Transverse colon (tissue), 4 donors: ENCODE results near the gene MTHFD1L. TPM values are rescaled to one million over a fixed set of nuclear protein-coding genes. Genes with fewer than 3 reads are reported as not detected.

Source experiments
- DNase-seq: peaks from one replicate; pipeline ENCODE4 v3.0.0-alpha.2; 2019
- H3K27ac ChIP-seq, 4 donors: fragments of 200-600 bp; sonication (generic); 2 replicates each; pipeline ENCODE4 v1.5.1; 2016 to 2018; ENCODE audit warnings: inconsistent platforms in 4 of 4
- H3K27me3 ChIP-seq: fragments of 200-600 bp; sonication (generic); 2 replicates; pipeline ENCODE4 v1.5.1; 2017; ENCODE audit warnings: inconsistent platforms
- H3K36me3 ChIP-seq, 4 donors: fragments of 200-600 bp; sonication (generic); 2 replicates each; pipeline ENCODE4 v1.5.1; 2017 to 2019; ENCODE audit warnings: inconsistent platforms in 4 of 4
- H3K4me1 ChIP-seq, 4 donors: fragments of 200-600 bp; sonication (generic); 2 replicates each; pipeline ENCODE4 v1.5.1; 2017 to 2020; ENCODE audit warnings: inconsistent platforms in 4 of 4
- H3K4me3 ChIP-seq, 4 donors: fragments of 200-600 bp; sonication (generic); 1 replicate in 1 of 4; 2 replicates in 3 of 4; pipeline versions ENCODE4 v1.5.1 to v1.6.1; 2017 to 2019; ENCODE audit warnings: inconsistent platforms in 4 of 4
- H3K9me3 ChIP-seq, 2 donors: fragments of 200-600 bp; sonication (generic); 2 replicates each; pipeline ENCODE4 v1.5.1; 2017 to 2019; ENCODE audit warnings: inconsistent platforms in 2 of 2
- EP300 ChIP-seq: sonication (generic); formaldehyde crosslinking; IDR thresholded peaks from one replicate; pipeline ENCODE4 v1.6.1; 2017; ENCODE audit warnings: antibody characterized with exemption, low read depth
- POLR2A ChIP-seq: fragments of 450-650 bp; IDR thresholded peaks from one replicate; pipeline ENCODE4 v1.6.1; 2016; ENCODE audit warnings: antibody characterized with exemption, mild to moderate bottlenecking, moderate library complexity
- POLR2AphosphoS5 ChIP-seq, 3 donors: sonication (generic); formaldehyde crosslinking; IDR thresholded peaks; one replicate each; pipeline ENCODE4 v1.6.1; 2016; ENCODE audit warnings: antibody characterized with exemption in 3 of 3
- WGBS, 2 donors: methylation state at CpG; one replicate each; pipeline ENCODE4 v1.1.5; 2018; ENCODE audit warnings: low coverage in 1 of 2; 5-methylcytosine and 5-hydroxymethylcytosine counted together
- in situ Hi-C, 4 donors: fragments of 200-750 bp; cut with MboI; loops; one replicate each; pipeline versions ENCODE4 v1.15.0 to v1.15.1; 2017; ENCODE audit warnings: low sequenced_read_pairs in 3 of 4, low pct_ligation_motif_present in 1 of 4, low pct_unique_long_range_greater_than_20kb in 1 of 4
- intact Hi-C: fragments of 100-400 bp; cut with DNase I; formaldehyde crosslinking; loops from one replicate; pipeline ENCODE4 v1.15.1; 2023; ENCODE audit warnings: low total_unique reads
- total RNA-seq, 4 donors: library from RNA; depleted of rRNA; stranded (reverse); fragments of >200 nt; gene quantifications; one replicate each; pipeline ENCODE4 v1.1.0, GENCODE V29; 2016
- TF ChIP-seq, protein P1 (sequence below), 5 experiments: fragments of 200-600 bp in 3 of 5; fragments of 450-650 bp in 2 of 5; sonication (generic) in 3 of 5; IDR thresholded peaks; 1 replicate in 2 of 5; 2 replicates in 3 of 5; pipeline ENCODE4 v1.5.1; 2016 to 2017; ENCODE audit warnings: antibody characterized with exemption in 5 of 5, inconsistent platforms in 3 of 5, mild to moderate bottlenecking in 2 of 5, moderate library complexity in 1 of 5

Gene MTHFD1L
- total RNA-seq, 4 donors from 2014 or later: 0.82 to 10.1 (median 5.4) TPM

DNA sequence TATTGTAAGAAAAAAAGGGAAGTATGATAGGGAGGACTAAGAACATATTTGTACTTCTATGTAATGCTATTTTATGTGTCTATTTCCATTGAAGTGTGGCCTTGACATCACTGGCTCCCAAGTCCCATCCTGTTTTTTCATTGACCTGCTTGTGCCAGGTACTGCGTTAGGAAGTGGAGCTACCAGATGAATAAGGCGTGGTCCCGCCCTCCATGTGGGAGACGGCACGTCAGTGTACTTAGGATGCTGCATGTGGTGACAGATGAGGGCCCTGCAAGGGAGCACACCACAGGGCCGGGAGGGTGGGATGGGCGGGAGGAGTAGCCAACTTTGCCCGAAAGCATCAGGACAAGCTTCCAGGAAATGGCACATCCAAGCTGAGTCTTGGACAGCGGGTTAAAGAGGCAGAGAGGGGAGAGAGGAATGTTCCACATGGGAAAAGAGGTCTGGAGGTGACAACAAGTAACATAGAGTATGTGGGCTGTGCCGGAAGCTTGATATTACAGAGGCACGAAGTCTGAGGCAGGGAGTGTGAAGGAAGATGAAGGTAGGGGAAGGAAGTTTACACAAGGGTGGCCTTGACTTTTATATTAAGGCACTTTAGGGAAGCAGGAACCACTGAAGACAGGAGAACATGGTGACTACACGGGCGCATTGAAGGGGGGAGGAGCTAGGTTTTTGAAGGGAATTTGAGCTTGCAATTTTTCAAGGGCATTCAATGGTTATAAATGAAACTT lies 140.6 kb downstream of the MTHFD1L start:
- Histone ChIP-seq H3K4me3 (no peak overlapping the region), H3K27me3 (no peaks in the 10 kb centered on the region), H3K9me3 (no peaks in the 10 kb centered on the region), H3K27ac (no peak overlapping the region), H3K36me3 (no peaks in the 10 kb centered on the region), H3K4me1 (peaks cover 0 to 16% (median 10%) of the 10 kb centered on the region in 4 donors)
- in situ Hi-C loops (loop anchor here in 1 of 4 donors (25.0 kb wide), 1 partner anchor 119 kb away; no protein-coding TSS in a partner anchor), intact Hi-C loops (loop anchor here (10.0 kb wide), 1 partner anchor 101 kb away; no protein-coding TSS in a partner anchor)
- 82 to 90% methylated on average over 11 to 13 of the region's 13 CpGs for WGBS, 2 donors
- TF ChIP-seq POLR2AphosphoS5 (IDR thresholded peaks at IDR 0.05): no peak
- no peak for TF ChIP-seq POLR2A
- TF ChIP-seq EP300: no peak
- TF ChIP-seq, protein P1, sequence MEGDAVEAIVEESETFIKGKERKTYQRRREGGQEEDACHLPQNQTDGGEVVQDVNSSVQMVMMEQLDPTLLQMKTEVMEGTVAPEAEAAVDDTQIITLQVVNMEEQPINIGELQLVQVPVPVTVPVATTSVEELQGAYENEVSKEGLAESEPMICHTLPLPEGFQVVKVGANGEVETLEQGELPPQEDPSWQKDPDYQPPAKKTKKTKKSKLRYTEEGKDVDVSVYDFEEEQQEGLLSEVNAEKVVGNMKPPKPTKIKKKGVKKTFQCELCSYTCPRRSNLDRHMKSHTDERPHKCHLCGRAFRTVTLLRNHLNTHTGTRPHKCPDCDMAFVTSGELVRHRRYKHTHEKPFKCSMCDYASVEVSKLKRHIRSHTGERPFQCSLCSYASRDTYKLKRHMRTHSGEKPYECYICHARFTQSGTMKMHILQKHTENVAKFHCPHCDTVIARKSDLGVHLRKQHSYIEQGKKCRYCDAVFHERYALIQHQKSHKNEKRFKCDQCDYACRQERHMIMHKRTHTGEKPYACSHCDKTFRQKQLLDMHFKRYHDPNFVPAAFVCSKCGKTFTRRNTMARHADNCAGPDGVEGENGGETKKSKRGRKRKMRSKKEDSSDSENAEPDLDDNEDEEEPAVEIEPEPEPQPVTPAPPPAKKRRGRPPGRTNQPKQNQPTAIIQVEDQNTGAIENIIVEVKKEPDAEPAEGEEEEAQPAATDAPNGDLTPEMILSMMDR (IDR thresholded peaks at IDR 0.05): no peak
- DNase-seq: no peak

DNA sequence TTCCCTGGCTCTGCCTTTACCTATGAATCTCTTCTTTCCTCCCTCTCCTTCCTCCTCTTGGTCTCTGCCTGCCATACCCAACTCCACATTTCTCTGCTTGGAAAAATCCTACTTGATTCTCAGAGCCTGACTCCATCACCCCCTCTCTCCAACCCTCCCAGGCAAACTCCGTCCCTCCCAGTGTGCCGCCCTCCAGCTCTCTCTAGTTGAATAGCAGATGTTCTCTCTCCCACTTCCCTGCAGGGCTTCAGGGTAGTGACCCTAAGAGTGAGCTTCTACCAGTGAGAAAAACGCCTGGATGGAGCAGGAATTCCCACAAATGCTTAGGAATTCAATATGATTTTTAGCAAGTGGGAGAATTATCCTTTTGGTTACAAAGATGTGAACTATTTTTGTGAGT lies 141.6 kb downstream of the MTHFD1L start:
- no peaks in the 10 kb centered on the region for H3K36me3 ChIP-seq
- H3K27ac ChIP-seq: no peak overlapping the region
- H3K4me3 ChIP-seq: no peak overlapping the region
- H3K9me3 ChIP-seq: no peaks in the 10 kb centered on the region
- no peak for DNase-seq
- H3K4me1 ChIP-seq: peaks cover 0 to 16% (median 10%) of the 10 kb centered on the region in 4 donors
- WGBS, 2 donors: 96% methylated on average over 3 of the region's 3 CpGs; no CpG with 5 or more reads in 1 of the 2 donors
- H3K27me3 ChIP-seq: no peaks in the 10 kb centered on the region
- intact Hi-C loops (loop anchor here (10.0 kb wide), 1 partner anchor 102 kb away; no protein-coding TSS in a partner anchor), in situ Hi-C loops (loop anchor here in 1 of 4 donors (25.0 kb wide), 1 partner anchor 120 kb away; no protein-coding TSS in a partner anchor)
- TF ChIP-seq EP300 (no peak), POLR2AphosphoS5 (IDR thresholded peaks at IDR 0.05) (no peak), POLR2A (no peak)
- TF ChIP-seq, protein P1 (IDR thresholded peaks at IDR 0.05): no peak

DNA sequence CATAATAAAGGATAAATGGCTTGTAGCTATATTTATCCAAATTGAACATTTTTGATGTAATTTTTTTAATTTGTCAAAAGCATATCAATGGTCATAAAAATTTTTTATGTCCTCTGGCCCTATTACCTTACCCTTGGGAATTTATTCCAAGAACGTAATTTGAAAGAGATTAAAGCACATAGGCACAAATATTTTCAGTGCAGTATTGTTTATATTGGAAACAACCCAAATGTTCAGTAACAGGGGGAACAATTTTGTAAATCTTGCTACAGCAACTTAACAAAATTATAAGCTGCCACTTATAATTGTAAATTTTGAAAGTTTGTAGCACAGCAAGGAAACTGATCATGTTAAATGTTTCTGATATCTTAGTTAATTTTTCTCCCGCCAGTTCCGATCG lies 142.4 kb downstream of the MTHFD1L start:
- in situ Hi-C loops: loop anchor here in 1 of 4 donors (25.0 kb wide), 1 partner anchor 121 kb away; no protein-coding TSS in a partner anchor

GRCh38 chr6:151008425-151008824 lies 142.9 kb downstream of the MTHFD1L start:
- DNase-seq: no peak
- H3K9me3 ChIP-seq: no peaks in the 10 kb centered on the region
- intact Hi-C loops: loop anchor here (10.0 kb wide), 1 partner anchor 104 kb away; no protein-coding TSS in a partner anchor
- no peaks in the 10 kb centered on the region for H3K27me3 ChIP-seq
- H3K27ac ChIP-seq: no peak overlapping the region
- 95 to 100% methylated on average over 2 to 4 of the region's 4 CpGs for WGBS, 2 donors
- no peaks in the 10 kb centered on the region for H3K36me3 ChIP-seq
- H3K4me3 ChIP-seq: no peak overlapping the region
- in situ Hi-C loops: loop anchor here in 1 of 4 donors (25.0 kb wide), 1 partner anchor 121 kb away; no protein-coding TSS in a partner anchor
- TF ChIP-seq POLR2AphosphoS5 (IDR thresholded peaks at IDR 0.05): no peak
- TF ChIP-seq EP300: no peak
- TF ChIP-seq, protein P1 (IDR thresholded peaks at IDR 0.05): no peak
- no peak for TF ChIP-seq POLR2A
- H3K4me1 ChIP-seq: peaks cover 0 to 16% (median 10%) of the 10 kb centered on the region in 4 donors

More for the DNA sequence above, 142.4 kb downstream of the MTHFD1L start:
- TF ChIP-seq POLR2AphosphoS5 (IDR thresholded peaks at IDR 0.05): no peak
- TF ChIP-seq, protein P1 (IDR thresholded peaks at IDR 0.05): no peak
- TF ChIP-seq EP300: no peak
- TF ChIP-seq POLR2A: no peak
- Histone ChIP-seq H3K9me3 (no peaks in the 10 kb centered on the region), H3K36me3 (no peaks in the 10 kb centered on the region), H3K27ac (no peak overlapping the region), H3K27me3 (no peaks in the 10 kb centered on the region), H3K4me1 (peaks cover 0 to 16% (median 10%) of the 10 kb centered on the region in 4 donors), H3K4me3 (no peak overlapping the region)
- 81 to 85% methylated on average over 4 of the region's 4 CpGs for WGBS, 2 donors
- intact Hi-C loops: loop anchor here (10.0 kb wide), 1 partner anchor 103 kb away; no protein-coding TSS in a partner anchor
- DNase-seq: no peak
